ENCODE measurements around the gene AHCYL2.

GRCh38 chr7:129265328-129265727 is 40.5 kb downstream of the AHCYL2 start:
- TF ChIP-seq GATA2 (IDR thresholded peaks at IDR 0.05; ENCODE audit: low read depth, low read length) (no peak), GATA3 (IDR thresholded peaks at IDR 0.05; ENCODE audit: low read depth, low read length) (no peak)
